ENCODE results near the gene SLC6A6.

GRCh38 chr3:14456794-14457193, 54.4 kb downstream of the SLC6A6 start:
- no peak for TF ChIP-seq CTCF (IDR thresholded peaks at IDR 0.05)
- TF ChIP-seq POLR2A (IDR thresholded peaks at IDR 0.05): no peak

All from lower leg skin (tissue), 3 donors.